IPS-NIHi7 (cell line): ENCODE measurements around the gene ZFP14.
"Not testable (repeated sequence)": the region's sequence is repeated elsewhere in the genome, so short reads cannot be mapped to it uniquely, and the experiment has no call there.

ENCODE experiments used
- DNase-seq: peaks from one replicate; pipeline ENCODE4 v3.0.0; 2012; ENCODE audit warnings: mixed read lengths; ENCODE audit errors: extremely low spot score

Gene ZFP14

DNA sequence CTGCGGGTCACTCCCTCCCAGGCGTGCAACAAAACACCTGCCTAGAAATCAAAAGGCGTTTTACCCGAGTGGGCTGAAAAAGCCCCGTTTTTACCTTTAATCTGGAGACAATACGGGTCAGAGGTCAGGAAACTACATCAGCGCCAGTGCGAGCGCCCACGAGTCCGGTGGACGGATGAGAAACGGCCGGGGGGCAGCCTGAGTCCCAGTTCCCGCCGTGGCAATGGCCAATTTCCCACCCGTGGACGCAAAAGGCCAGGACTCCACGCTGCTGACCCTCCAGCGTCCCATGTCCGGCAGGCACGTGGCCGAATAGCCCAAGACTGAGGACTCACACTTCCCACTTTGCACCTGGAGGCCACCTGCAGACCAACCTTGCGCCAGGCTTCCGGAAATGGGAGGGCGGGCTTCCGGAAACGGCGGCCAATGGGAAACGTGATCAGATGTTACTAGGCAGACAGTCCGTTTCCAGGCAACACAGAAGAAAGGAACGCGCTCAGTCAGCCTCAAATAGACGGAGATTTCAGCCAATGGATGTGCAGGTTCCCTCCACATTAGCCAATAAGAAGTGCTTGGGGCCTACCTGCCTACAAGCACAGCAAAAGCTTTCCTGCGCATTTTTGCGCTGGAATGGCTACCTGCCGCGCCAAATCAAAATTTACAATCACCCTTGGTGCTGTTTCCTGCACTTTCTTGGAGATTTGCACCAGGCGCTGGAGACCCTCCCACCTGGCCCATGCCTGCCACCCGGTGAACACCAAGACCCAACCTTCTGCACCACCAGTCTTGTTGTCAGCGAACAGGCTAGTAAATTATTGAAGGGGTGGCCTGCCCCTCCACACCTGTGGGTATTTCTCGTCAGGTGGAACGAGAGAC is 47.4 kb downstream of the ZFP14 start:
- DNase-seq: peak; percentile 92

DNA sequence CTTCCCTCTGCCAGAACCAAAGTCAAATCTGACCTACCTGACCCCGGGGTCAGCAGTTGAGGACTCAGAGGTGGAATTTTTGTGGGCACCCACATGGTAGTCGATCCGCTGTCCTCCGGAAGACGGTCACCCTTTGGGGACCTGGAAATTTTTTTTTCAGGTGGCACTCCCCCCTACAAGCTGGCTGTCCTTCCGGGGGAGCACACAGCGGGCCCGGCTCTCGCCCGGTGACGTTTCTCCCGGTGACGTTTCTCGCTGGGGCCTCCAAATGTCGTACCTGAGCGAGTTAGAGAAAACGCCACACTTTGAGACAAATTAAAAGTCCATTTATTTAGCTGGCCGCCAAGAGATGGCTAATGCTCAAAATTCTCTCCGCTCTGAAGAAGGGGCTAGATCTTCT is 48.8 kb downstream of the ZFP14 start:
- DNase-seq: no peak

DNA sequence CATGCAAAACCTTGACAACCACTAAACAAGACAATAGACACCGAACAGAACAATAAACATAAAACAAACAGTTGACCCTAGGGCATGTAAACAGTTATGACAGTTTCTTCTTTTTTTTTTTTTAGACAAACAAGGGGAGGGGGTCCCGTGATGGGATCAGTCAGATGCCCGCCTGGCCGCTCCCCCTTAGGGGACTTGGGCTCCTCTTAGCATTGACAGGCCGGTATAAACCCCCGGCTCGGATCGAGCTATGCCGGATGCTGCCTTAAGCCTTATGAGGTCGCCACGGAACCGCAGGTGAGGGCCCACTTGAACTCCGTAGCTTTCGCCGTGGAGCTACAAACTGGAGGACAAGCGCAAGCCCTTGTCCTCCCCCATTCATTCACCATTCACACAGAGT is 49.5 kb downstream of the ZFP14 start:
- not testable (repeated sequence) for DNase-seq

DNA sequence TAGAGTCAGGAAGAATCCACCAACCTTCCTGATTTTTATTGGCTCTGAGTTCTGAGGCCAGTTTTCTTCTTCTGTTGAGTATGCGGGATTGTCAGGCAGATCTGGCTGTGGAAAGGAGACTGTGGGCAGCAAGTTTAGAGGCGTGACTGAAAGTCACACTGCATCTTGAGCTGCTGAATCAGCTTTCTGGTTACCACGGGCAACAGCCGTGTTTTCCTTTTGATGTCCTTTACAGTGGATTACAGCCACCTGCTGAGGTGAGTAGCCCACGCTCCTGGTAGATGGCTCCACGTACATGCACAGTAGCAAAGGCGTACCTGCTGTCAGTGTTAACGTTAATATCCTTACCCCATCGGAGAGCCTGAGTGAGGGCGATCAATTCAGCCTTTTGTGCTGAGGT is 52.4 kb downstream of the ZFP14 start:
- DNase-seq: not testable (repeated sequence)

DNA sequence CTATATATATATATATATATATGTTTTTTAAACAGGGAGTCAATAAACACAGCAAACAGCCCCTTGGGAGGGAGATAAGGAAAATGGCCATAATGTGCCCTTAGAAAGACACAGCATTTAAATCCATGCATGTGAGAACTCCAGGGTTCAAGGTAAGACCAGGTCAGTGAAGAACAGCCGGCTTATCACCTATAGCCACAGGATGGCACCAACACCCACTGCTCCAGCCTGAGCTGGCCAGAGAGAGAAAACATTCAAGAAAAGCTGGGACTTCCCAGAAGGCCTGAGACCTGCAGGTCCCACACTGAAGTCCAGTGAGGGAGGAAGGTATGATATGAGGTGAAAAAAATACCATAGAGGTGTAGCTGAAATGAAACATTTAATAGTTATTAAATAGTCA is 63.8 kb downstream of the ZFP14 start:
- DNase-seq: not testable (repeated sequence)

DNA sequence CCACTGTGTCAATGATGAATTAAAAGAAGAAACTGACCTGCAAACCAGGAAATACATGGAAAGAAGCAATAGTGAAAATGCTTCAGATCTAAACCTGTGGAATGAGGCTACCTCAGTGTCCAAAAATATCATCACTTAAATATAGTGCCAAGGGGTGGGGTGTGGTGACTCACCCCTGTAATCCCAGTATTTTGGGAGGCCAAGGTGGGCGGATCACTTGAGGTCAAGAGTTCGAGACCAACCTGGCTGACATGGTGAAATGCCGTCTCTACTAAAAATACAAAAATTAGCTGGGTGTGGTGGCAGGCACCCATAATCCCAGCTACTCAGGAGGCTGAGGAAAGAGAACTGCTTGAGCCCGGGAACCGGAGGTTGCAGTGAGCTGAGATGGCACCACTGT is 64.9 kb downstream of the ZFP14 start:
- DNase-seq: not testable (repeated sequence)

DNA sequence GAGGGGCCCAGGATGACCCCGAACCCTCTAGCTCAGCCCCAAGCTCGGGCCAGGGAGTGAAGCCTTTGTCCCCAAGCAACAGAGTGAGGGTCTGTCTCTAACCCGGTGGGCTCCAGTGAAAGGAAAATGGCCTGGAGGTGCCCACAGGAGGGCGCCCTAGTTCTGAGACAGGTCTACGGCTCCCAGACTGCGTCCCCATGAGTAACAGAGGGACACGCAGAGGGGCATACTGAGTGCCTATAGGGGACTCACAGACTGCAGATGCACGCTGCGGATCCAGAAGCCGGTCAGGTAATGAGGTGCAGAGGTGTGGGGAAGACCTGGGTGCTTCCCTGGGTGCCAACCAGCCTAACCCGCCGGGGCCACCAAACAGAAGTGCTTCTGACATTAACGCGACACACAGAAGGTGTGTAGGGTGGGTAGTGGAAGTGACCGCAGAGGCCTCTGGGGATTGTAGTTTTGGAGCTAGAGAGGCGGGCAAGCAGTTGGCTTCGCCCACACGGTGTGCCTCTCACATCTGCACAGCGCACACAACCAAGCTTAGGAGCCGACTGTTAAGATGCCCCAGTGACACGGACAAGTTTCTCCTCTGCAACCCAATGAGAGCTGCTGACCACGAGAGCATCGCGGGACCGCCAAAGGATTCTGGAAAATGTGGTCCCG is 67.8 kb downstream of the ZFP14 start:
- DNase-seq: not testable (repeated sequence)

DNA sequence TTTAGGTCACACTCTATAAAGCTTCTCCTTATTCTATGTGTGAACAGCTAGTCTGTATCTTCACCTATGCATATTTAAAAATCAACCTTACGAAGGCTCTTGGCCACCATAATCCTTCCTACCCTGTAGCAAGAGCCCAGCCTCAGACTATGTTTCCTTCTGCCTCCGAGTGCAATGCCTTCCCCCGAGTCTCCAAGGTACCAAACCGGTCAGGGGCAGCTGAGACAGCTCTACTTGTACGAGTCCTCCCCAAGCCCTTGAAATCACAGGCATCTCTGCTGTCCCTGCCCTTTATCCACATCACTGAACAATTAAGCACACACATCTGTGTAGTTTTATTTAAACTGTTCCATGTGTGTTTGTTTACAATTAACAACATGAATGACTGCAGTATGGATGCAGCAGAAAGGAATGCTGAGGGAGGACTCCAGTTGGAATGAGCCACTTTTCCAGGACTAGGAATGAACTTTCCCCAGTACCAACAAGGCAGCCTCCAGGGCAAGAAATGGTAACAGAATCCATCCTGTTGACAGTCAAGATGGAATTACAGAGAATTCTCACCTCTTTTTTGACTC is 68.5 kb downstream of the ZFP14 start:
- DNase-seq: not testable (repeated sequence)

DNA sequence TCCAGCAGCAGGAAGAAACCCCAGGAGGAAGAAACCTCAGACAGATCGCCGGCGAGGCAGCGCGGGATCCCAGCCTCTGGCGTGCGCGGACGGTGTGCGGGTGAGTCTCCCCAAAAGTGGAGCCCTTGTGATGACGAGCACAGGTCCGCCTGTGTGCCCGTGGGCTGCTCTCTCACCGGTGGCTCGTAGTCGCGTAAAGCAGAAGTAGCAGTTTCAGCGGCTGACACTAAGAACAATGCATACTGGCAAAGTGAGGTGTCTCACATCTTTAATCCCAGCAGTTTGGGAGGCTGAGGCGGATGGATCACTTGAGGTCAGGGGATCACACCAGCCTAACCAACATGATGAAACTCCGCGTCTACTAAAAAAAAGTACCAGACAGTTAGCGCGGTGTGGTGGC is 69.2 kb downstream of the ZFP14 start:
- DNase-seq: not testable (repeated sequence)

DNA sequence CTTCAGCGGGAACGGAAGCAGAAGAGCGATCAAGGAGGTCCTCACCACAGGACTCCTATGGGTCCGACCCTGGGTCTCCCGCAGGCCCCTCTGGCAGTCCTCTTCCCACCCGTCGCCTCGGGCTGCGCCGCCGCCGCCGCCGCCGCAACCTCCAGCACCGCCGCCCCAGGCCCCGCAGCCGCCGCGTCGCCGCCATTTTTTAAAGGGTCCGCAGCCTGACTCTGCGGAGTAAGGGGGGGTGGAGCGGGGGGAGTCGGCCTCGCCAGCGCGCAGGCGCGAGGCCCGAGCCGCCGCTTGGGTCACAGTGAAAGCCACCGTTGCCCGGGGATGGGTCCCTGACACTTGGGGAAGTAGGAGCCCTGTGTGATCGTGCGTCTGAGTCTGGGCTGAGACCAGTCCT is 69.7 kb downstream of the ZFP14 start:
- not testable (repeated sequence) for DNase-seq

DNA sequence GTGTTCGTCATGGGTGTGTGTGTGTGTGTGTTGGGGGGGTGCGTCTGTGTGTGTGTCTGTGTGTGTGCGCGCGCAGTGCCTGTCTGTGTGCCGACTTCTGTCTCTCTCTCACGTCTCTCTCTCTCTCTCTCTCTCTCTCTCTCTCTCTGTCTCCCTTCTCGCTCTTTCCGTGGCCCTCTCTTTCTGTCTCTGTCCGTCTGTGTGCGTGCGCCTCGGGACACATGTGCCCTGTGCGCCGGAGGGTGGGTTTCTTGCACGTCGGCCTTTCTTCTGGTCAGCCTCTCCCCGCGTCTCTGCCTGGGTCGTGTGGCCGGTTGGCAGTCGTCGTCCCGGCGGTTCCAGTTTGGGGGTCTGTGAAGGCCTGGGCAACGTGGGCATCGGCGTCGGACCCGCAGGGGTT is 86.7 kb downstream of the ZFP14 start:
- not testable (repeated sequence) for DNase-seq
